Chondrocyte (in vitro differentiated cells): ENCODE results near the gene SH3D21. TPM values are rescaled to one million over a fixed set of nuclear protein-coding genes. Genes with fewer than 3 reads are reported as not detected.

ENCODE experiments used
- DNase-seq: peaks from one replicate; pipeline ENCODE4 v3.0.0; 2021; ENCODE audit warnings: mixed read lengths, low spot score
- H3K27ac Mint-ChIP-seq: one replicate; pipeline ENCODE4 v1.8.0; 2021; ENCODE audit warnings: mild to moderate bottlenecking, moderate library complexity, mixed read lengths; ENCODE audit not compliant: unreplicated experiment
- H3K27me3 Mint-ChIP-seq: 2 replicates; pipeline ENCODE4 v1.8.0; 2021; ENCODE audit warnings: low read depth, mixed read lengths
- H3K36me3 Mint-ChIP-seq: 2 replicates; pipeline ENCODE4 v1.8.0; 2021; ENCODE audit warnings: low read depth, mixed read lengths
- H3K4me1 Mint-ChIP-seq: 2 replicates; pipeline ENCODE4 v1.8.0; 2021; ENCODE audit warnings: low read depth, mild to moderate bottlenecking, mixed read lengths
- H3K4me3 Mint-ChIP-seq: one replicate; pipeline ENCODE4 v1.8.0; 2021; ENCODE audit warnings: mild to moderate bottlenecking, moderate library complexity, mixed read lengths; ENCODE audit not compliant: unreplicated experiment
- H3K9me3 Mint-ChIP-seq: 2 replicates; pipeline ENCODE4 v1.8.0; 2021; ENCODE audit warnings: low read depth, mixed read lengths
- CTCF ChIP-seq: fragments of 200-600 bp; sonication (generic); IDR thresholded peaks from 2 replicates; pipeline ENCODE4 v1.5.0; 2021; ENCODE audit warnings: antibody characterized with exemption, mild to moderate bottlenecking, moderate library complexity
- total RNA-seq: library from RNA; stranded (reverse); gene quantifications from 3 replicates; pipeline ENCODE4 v1.2.1, GENCODE V29; 2021

The SH3D21 gene
- total RNA-seq, 1 donor from 2014 or later, result 10.8 TPM

GRCh38 chr1:36345353-36345752 lies 39.2 kb downstream of the SH3D21 start:
- Mint-ChIP-seq H3K36me3 (peaks cover 34% of the 10 kb centered on the region), H3K27me3 (no peaks in the 10 kb centered on the region), H3K4me1 (peaks cover 29% of the 10 kb centered on the region), H3K4me3 (no peak overlapping the region), H3K9me3 (no peaks in the 10 kb centered on the region), H3K27ac (no peak overlapping the region)
- TF ChIP-seq CTCF, result no peak
- no peak for DNase-seq

- DNase-seq, result no peak
- H3K4me3 Mint-ChIP-seq, result no peak overlapping the region
- peaks cover 44% of the 10 kb centered on the region for H3K4me1 Mint-ChIP-seq
- H3K9me3 Mint-ChIP-seq, result no peaks in the 10 kb centered on the region
- H3K27ac Mint-ChIP-seq, result no peak overlapping the region
- H3K27me3 Mint-ChIP-seq, result no peaks in the 10 kb centered on the region
- TF ChIP-seq CTCF, result no peak
- H3K36me3 Mint-ChIP-seq, result peaks cover 24% of the 10 kb centered on the region
Measured at GRCh38 chr1:36346741-36347370, 40.7 kb downstream of the SH3D21 start.

- H3K36me3 Mint-ChIP-seq, result peaks cover 28% of the 10 kb centered on the region
- TF ChIP-seq CTCF, result no peak
- no peak overlapping the region for H3K4me3 Mint-ChIP-seq
- no peaks in the 10 kb centered on the region for H3K9me3 Mint-ChIP-seq
- peaks cover 56% of the 10 kb centered on the region for H3K4me1 Mint-ChIP-seq
- peak overlapping the region; percentile 100 for H3K27ac Mint-ChIP-seq
- DNase-seq, result no peak
- no peaks in the 10 kb centered on the region for H3K27me3 Mint-ChIP-seq
Measured at GRCh38 chr1:36349241-36349671, 43.1 kb downstream of the SH3D21 start.

- no peak for DNase-seq
- no peak overlapping the region for H3K4me3 Mint-ChIP-seq
- H3K9me3 Mint-ChIP-seq, result no peaks in the 10 kb centered on the region
- H3K4me1 Mint-ChIP-seq, result peaks cover 54% of the 10 kb centered on the region
- peaks cover 27% of the 10 kb centered on the region for H3K36me3 Mint-ChIP-seq
- TF ChIP-seq CTCF, result no peak
- peak overlapping the region; percentile 100 for H3K27ac Mint-ChIP-seq
- no peaks in the 10 kb centered on the region for H3K27me3 Mint-ChIP-seq
Measured at GRCh38 chr1:36349839-36350238, 43.7 kb downstream of the SH3D21 start.

GRCh38 chr1:36350659-36351226 lies 44.6 kb downstream of the SH3D21 start:
- H3K4me3 Mint-ChIP-seq, result peak overlapping the region; percentile 60
- H3K9me3 Mint-ChIP-seq, result no peaks in the 10 kb centered on the region
- DNase-seq, result no peak
- H3K27me3 Mint-ChIP-seq, result no peaks in the 10 kb centered on the region
- TF ChIP-seq CTCF, result no peak
- H3K27ac Mint-ChIP-seq, result peak overlapping the region; percentile 100
- H3K4me1 Mint-ChIP-seq, result peaks cover 54% of the 10 kb centered on the region
- H3K36me3 Mint-ChIP-seq, result peaks cover 27% of the 10 kb centered on the region
